ENCODE measurements around the gene B3GAT2. TPM values are rescaled to one million over a fixed set of nuclear protein-coding genes. Genes with fewer than 3 reads are reported as not detected.

The B3GAT2 gene
- total and polyA plus RNA-seq, 2 donors from 2014 or later, result not detected

DNA sequence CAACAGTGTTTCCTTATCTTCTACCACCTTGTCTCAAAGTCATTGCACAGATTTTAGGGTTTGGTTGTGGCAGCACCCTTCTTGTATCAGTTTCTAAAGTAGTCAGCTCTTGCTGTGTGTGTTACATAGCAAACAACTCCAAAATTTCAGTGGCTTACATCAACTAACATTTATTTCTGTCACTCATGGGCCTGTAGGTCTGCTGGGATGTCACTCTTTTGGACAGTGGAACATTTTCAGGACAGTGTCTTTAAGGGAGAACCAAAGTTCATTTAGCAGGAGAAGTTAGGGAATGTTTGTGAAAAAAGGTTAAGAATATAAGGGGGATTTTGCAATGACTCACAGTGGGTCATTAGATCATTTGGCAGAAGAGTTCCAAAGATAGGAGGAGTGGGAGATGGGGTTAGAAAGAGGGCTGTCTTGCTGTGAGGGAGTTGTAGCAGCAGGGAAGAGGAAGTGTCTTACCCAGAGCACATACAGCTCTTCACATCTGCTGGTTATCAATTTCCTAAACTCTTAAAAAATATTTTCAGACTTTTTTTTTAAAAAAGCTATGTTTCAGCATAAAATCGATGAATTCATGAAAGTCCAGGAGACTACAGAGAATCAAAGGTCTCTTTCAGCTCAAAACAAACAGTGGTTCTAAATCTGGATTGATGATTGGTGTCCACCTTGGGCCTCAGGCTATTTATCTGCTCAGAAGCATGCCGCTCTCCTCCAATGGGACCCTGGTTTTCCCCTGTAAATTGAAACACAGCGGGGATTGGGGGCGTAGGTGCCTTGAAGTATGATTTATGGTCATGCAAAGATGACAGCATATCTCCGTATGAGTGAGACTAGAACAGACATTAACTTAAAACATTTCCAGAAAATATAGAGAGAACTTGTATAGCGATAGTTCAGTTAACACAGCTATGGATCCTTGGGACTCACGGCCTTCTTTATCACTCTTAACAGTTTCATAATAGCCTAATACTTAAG is 117.3 kb downstream of the B3GAT2 start:
- no peaks in the 10 kb centered on the region for H3K27me3 ChIP-seq (ENCODE audit: control insufficient read depth, insufficient read depth, low read length)
- H3K9ac ChIP-seq (ENCODE audit: low read length in 3 of 3), result no peak overlapping the region
- no peak overlapping the region for H3K27ac ChIP-seq (ENCODE audit: low read depth in 2 of 2, low read length in 2 of 2)
- H3K4me1 ChIP-seq (ENCODE audit: control insufficient read depth in 2 of 3, insufficient read depth in 2 of 3, low read depth in 1 of 3, low read length in 3 of 3), result peaks cover 0 to 3% (median 0%) of the 10 kb centered on the region in 3 donors
- H3K9me3 ChIP-seq (ENCODE audit: control insufficient read depth in 2 of 3, insufficient read depth in 1 of 3, low read length in 3 of 3), result no peaks in the 10 kb centered on the region
- intact Hi-C loops (cut with DNase I), result no loop called here
- H3K4me3 ChIP-seq (ENCODE audit: low read length in 3 of 3), result no peak overlapping the region
- no peak for FAIRE-seq
- no peaks in the 10 kb centered on the region for H3K36me3 ChIP-seq (ENCODE audit: control insufficient read depth in 2 of 3, insufficient read depth in 3 of 3, low read length in 3 of 3)
- DNase-seq, result no peak
- TF ChIP-seq, protein P1, sequence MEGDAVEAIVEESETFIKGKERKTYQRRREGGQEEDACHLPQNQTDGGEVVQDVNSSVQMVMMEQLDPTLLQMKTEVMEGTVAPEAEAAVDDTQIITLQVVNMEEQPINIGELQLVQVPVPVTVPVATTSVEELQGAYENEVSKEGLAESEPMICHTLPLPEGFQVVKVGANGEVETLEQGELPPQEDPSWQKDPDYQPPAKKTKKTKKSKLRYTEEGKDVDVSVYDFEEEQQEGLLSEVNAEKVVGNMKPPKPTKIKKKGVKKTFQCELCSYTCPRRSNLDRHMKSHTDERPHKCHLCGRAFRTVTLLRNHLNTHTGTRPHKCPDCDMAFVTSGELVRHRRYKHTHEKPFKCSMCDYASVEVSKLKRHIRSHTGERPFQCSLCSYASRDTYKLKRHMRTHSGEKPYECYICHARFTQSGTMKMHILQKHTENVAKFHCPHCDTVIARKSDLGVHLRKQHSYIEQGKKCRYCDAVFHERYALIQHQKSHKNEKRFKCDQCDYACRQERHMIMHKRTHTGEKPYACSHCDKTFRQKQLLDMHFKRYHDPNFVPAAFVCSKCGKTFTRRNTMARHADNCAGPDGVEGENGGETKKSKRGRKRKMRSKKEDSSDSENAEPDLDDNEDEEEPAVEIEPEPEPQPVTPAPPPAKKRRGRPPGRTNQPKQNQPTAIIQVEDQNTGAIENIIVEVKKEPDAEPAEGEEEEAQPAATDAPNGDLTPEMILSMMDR (IDR thresholded peaks at IDR 0.05; ENCODE audit: borderline replicate concordance, extremely low read depth, insufficient read depth), result no peak

DNA sequence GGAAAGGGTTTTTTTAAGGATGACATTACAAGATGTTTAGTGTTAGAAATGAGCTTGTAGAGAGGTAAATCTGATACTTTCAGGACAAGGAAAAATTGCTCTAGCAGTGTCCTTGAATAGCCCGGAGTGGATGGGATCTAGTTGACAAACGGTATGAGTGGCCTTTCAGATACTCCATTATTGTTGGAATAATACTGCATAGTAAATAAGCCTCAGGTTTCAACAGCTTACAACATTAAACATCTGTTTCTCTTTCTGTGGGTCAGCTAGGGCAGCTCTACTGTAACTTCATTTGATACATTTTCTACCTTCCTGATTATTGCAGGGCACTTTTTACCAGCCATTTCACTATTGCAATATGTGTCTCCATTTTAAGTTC is 118.0 kb downstream of the B3GAT2 start:
- Histone ChIP-seq H3K36me3 (ENCODE audit: control insufficient read depth in 2 of 3, insufficient read depth in 3 of 3, low read length in 3 of 3) (no peaks in the 10 kb centered on the region), H3K27me3 (ENCODE audit: control insufficient read depth, insufficient read depth, low read length) (no peaks in the 10 kb centered on the region), H3K4me1 (ENCODE audit: control insufficient read depth in 2 of 3, insufficient read depth in 2 of 3, low read depth in 1 of 3, low read length in 3 of 3) (peaks cover 0 to 3% (median 0%) of the 10 kb centered on the region in 3 donors), H3K4me3 (ENCODE audit: low read length in 3 of 3) (no peak overlapping the region), H3K9ac (ENCODE audit: low read length in 3 of 3) (no peak overlapping the region), H3K9me3 (ENCODE audit: control insufficient read depth in 2 of 3, insufficient read depth in 1 of 3, low read length in 3 of 3) (no peaks in the 10 kb centered on the region), H3K27ac (ENCODE audit: low read depth in 2 of 2, low read length in 2 of 2) (no peak overlapping the region)
- intact Hi-C loops (cut with DNase I), result no loop called here
- peak in 1 of 5 donors; percentile 5 for DNase-seq
- TF ChIP-seq, protein P1 (IDR thresholded peaks at IDR 0.05; ENCODE audit: borderline replicate concordance, extremely low read depth, insufficient read depth), result no peak
- FAIRE-seq, result no peak

DNA sequence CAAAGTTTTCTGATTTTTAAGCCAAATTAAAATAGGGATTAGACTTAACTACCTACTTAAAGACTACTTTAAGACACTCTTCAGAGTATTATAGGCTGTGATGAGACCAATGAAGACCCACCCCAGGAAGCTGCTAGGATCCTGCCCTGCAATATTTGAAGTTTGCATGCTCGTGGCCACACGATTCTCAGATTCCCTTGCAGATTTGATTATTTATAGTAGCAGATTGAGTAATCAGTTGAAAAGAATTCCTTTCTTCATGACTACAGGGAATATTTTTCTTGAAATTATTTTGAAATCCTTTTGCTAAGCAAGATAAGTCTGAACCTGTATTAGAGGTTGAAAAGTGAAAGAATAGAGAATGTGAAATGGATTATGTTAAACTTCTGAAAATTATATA is 122.3 kb downstream of the B3GAT2 start:
- Histone ChIP-seq H3K9me3 (ENCODE audit: control insufficient read depth in 2 of 3, insufficient read depth in 1 of 3, low read length in 3 of 3) (no peaks in the 10 kb centered on the region), H3K36me3 (ENCODE audit: control insufficient read depth in 2 of 3, insufficient read depth in 3 of 3, low read length in 3 of 3) (no peaks in the 10 kb centered on the region), H3K4me1 (ENCODE audit: control insufficient read depth in 2 of 3, insufficient read depth in 2 of 3, low read depth in 1 of 3, low read length in 3 of 3) (peaks cover 0 to 3% (median 0%) of the 10 kb centered on the region in 3 donors), H3K9ac (ENCODE audit: low read length in 3 of 3) (no peak overlapping the region), H3K27me3 (ENCODE audit: control insufficient read depth, insufficient read depth, low read length) (no peaks in the 10 kb centered on the region), H3K27ac (ENCODE audit: low read depth in 2 of 2, low read length in 2 of 2) (no peak overlapping the region), H3K4me3 (ENCODE audit: low read length in 3 of 3) (no peak overlapping the region)
- intact Hi-C loops (cut with DNase I), result no loop called here
- DNase-seq (no peak), FAIRE-seq (no peak)
- TF ChIP-seq, protein P1 (IDR thresholded peaks at IDR 0.05; ENCODE audit: borderline replicate concordance, extremely low read depth, insufficient read depth), result no peak

All from kidney (tissue), 14 donors.